GM23338 (cell line): ENCODE measurements around the gene UST. TPM values are rescaled to one million over a fixed set of nuclear protein-coding genes. Genes with fewer than 3 reads are reported as not detected.

Source experiments
- ATAC-seq: fragments of 200-7000 bp; cut with Tn5 transposase; 3 replicates; pipeline ENCODE4 v1.9.1; 2020
- DNase-seq: peaks from one replicate; pipeline ENCODE4 v3.0.0-alpha.2; 2015; ENCODE audit warnings: low spot score
- H2AFZ ChIP-seq: fragments of 200-600 bp; sonication (generic); 2 replicates; pipeline ENCODE4 v1.8.0; 2016; ENCODE audit warnings: antibody characterized with exemption, mild to moderate bottlenecking, moderate library complexity
- H3F3A ChIP-seq: fragments of 200-600 bp; sonication (generic); replicated peaks from 2 replicates; pipeline ENCODE4 v1.8.0; 2017; ENCODE audit warnings: antibody characterized with exemption, mixed run types, low read depth
- H3K27ac ChIP-seq: fragments of 200-600 bp; sonication (generic); 2 replicates; pipeline ENCODE4 v1.6.1; 2016; ENCODE audit warnings: low read depth
- H3K27me3 ChIP-seq: fragments of 200-600 bp; sonication (generic); 2 replicates; pipeline ENCODE4 v1.8.0; 2016; ENCODE audit warnings: mild to moderate bottlenecking, mixed run types, moderate library complexity; ENCODE audit not compliant: insufficient read depth
- H3K36me3 ChIP-seq: fragments of 200-600 bp; sonication (generic); 2 replicates; pipeline ENCODE4 v1.8.0; 2016; ENCODE audit warnings: mild to moderate bottlenecking; ENCODE audit not compliant: insufficient read depth
- H3K4me1 ChIP-seq: fragments of 200-600 bp; sonication (generic); 2 replicates; pipeline ENCODE4 v1.8.0; 2016; ENCODE audit warnings: mild to moderate bottlenecking, moderate library complexity; ENCODE audit not compliant: insufficient read depth
- H3K4me2 ChIP-seq: fragments of 200-600 bp; sonication (generic); 2 replicates; pipeline ENCODE4 v1.7.1; 2017; ENCODE audit warnings: mixed run types
- H3K4me3 ChIP-seq: fragments of 200-600 bp; sonication (generic); 2 replicates; pipeline ENCODE4 v1.6.1; 2016; ENCODE audit warnings: mixed run types
- H3K79me2 ChIP-seq: fragments of 200-600 bp; sonication (generic); replicated peaks from 2 replicates; pipeline ENCODE4 v1.8.0; 2017; ENCODE audit warnings: mild to moderate bottlenecking; ENCODE audit not compliant: insufficient read depth
- H3K9me2 ChIP-seq: fragments of 200-600 bp; sonication (generic); 2 replicates; pipeline ENCODE4 v1.8.0; 2017; ENCODE audit not compliant: insufficient read depth
- H4K20me1 ChIP-seq: fragments of 200-600 bp; sonication (generic); replicated peaks from 2 replicates; pipeline ENCODE4 v1.8.0; 2017; ENCODE audit warnings: mild to moderate bottlenecking; ENCODE audit not compliant: insufficient read depth
- H3K27ac Mint-ChIP-seq: 2 replicates; pipeline ENCODE4 v1.8.0; 2020; ENCODE audit warnings: inconsistent platforms, mild to moderate bottlenecking, moderate library complexity, mixed read lengths
- H3K27me3 Mint-ChIP-seq: 3 replicates; pipeline ENCODE4 v1.8.0; 2022; ENCODE audit warnings: low read depth, mild to moderate bottlenecking, moderate library complexity, mixed read lengths, inconsistent platforms; ENCODE audit not compliant: insufficient read depth, poor library complexity
- H3K36me3 Mint-ChIP-seq: 3 replicates; pipeline ENCODE4 v1.8.0; 2021; ENCODE audit warnings: low read depth, mild to moderate bottlenecking, inconsistent platforms, moderate library complexity, mixed read lengths
- H3K4me1 Mint-ChIP-seq: 3 replicates; pipeline ENCODE4 v1.8.0; 2020; ENCODE audit warnings: mild to moderate bottlenecking, inconsistent platforms, mixed read lengths
- H3K4me3 Mint-ChIP-seq: 3 replicates; pipeline ENCODE4 v1.8.0; 2021; ENCODE audit warnings: moderate library complexity, mild to moderate bottlenecking, inconsistent platforms, mixed read lengths
- H3K9me3 Mint-ChIP-seq: 3 replicates; pipeline ENCODE4 v1.8.0; 2020; ENCODE audit warnings: moderate library complexity, mild to moderate bottlenecking, inconsistent platforms, mixed read lengths
- CREB1 ChIP-seq: fragments of 250-450 bp; sonication (Bioruptor Pico); IDR thresholded peaks from 2 replicates; pipeline ENCODE4 v1.5.0; 2020; ENCODE audit warnings: low read depth, mild to moderate bottlenecking, moderate library complexity
- EZH2 ChIP-seq: fragments of 200-600 bp; sonication (generic); IDR thresholded peaks from one replicate; pipeline ENCODE4 v1.8.0; 2017; ENCODE audit warnings: antibody characterized with exemption, mild to moderate bottlenecking, low read depth; ENCODE audit not compliant: unreplicated experiment
- EZH2phosphoT487 ChIP-seq: fragments of 200-600 bp; sonication (generic); IDR thresholded peaks from one replicate; pipeline ENCODE4 v1.8.1; 2018; ENCODE audit warnings: antibody characterized with exemption; ENCODE audit not compliant: unreplicated experiment
- JUNB ChIP-seq: IDR thresholded peaks from one replicate; pipeline ENCODE4 v1.6.1; 2016; ENCODE audit warnings: antibody characterized with exemption; ENCODE audit not compliant: unreplicated experiment
- NANOG ChIP-seq: IDR thresholded peaks from 2 replicates; pipeline ENCODE4 v1.6.1; 2016; ENCODE audit warnings: antibody characterized with exemption, borderline replicate concordance
- POLR2AphosphoS5 ChIP-seq: IDR thresholded peaks from 2 replicates; pipeline ENCODE4 v1.6.1; 2016; ENCODE audit warnings: antibody characterized with exemption, low read depth
- REST ChIP-seq: IDR thresholded peaks from one replicate; pipeline ENCODE4 v1.6.1; 2018; ENCODE audit warnings: antibody characterized with exemption; ENCODE audit not compliant: unreplicated experiment
- STAT1 ChIP-seq: IDR thresholded peaks from one replicate; pipeline ENCODE4 v1.6.1; 2016; ENCODE audit warnings: antibody characterized with exemption; ENCODE audit not compliant: unreplicated experiment
- ZNF114 ChIP-seq: fragments of 250-450 bp; sonication (Bioruptor Pico); IDR thresholded peaks from 2 replicates; pipeline ENCODE4 v1.5.0; 2020; ENCODE audit warnings: mild to moderate bottlenecking, moderate library complexity
- ZNF331 ChIP-seq: fragments of 250-450 bp; sonication (Bioruptor Pico); IDR thresholded peaks from 2 replicates; pipeline ENCODE4 v1.5.0; 2020; ENCODE audit warnings: low read depth, mild to moderate bottlenecking, moderate library complexity
- ZNF462 ChIP-seq: fragments of 250-450 bp; sonication (Bioruptor Pico); IDR thresholded peaks from 2 replicates; pipeline ENCODE4 v1.5.0; 2020; ENCODE audit warnings: mild to moderate bottlenecking, moderate library complexity
- polyA plus RNA-seq: library from polyadenylated mRNA; unstranded; fragments of >200 nt; fragmentation: Nextera tagmentation; extraction: Ambion mirVana; gene quantifications from 2 replicates; pipeline ENCODE4 v1.2.1, GENCODE V29; 2016
- total RNA-seq: library from RNA; depleted of rRNA; stranded (reverse); fragments of >200 nt; shearing (Covaris generic); gene quantifications from 2 replicates; pipeline ENCODE4 v1.2.3, GENCODE V29; 2014
- TF ChIP-seq, protein P1 (sequence below), 2 experiments: fragments of 200-600 bp in 1 of 2; sonication (generic) in 1 of 2; conservative IDR thresholded peaks; 2 replicates each; pipeline versions ENCODE4 v1.5.1 to v1.6.1; 2016 to 2017; ENCODE audit warnings: antibody characterized with exemption in 2 of 2, low read depth in 2 of 2, mild to moderate bottlenecking in 2 of 2, moderate library complexity in 1 of 2
- TF ChIP-seq, protein P2 (sequence below): IDR thresholded peaks from 2 replicates; pipeline ENCODE4 v1.6.1; 2016; ENCODE audit warnings: antibody characterized with exemption

The UST gene
- total and polyA plus RNA-seq, 2 experiments from 2014 or later = 12.6 to 33.0 TPM

DNA sequence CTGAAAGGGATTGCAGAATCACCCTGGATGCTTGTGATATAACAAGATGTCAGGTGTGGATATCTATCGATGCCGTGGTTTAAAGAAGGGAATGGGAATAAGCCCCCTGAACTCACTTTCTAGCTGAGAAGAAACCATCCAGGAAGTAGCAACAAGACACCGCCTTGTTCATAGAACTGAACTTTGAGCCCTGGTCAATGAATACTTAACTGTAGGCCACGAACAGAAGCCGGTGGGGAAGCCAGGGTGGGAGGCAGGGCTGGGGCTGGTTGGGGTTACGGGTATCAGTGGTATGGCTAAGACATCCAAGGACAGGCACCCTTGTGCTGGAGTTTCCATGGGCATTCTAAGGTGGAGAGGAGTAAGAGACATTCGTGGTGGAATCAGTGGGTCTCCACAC, 61.0 kb downstream of the UST start:
- H3K4me3 Mint-ChIP-seq = no peak overlapping the region
- no peak for TF ChIP-seq STAT1
- TF ChIP-seq NANOG = no peak
- TF ChIP-seq, protein P1, sequence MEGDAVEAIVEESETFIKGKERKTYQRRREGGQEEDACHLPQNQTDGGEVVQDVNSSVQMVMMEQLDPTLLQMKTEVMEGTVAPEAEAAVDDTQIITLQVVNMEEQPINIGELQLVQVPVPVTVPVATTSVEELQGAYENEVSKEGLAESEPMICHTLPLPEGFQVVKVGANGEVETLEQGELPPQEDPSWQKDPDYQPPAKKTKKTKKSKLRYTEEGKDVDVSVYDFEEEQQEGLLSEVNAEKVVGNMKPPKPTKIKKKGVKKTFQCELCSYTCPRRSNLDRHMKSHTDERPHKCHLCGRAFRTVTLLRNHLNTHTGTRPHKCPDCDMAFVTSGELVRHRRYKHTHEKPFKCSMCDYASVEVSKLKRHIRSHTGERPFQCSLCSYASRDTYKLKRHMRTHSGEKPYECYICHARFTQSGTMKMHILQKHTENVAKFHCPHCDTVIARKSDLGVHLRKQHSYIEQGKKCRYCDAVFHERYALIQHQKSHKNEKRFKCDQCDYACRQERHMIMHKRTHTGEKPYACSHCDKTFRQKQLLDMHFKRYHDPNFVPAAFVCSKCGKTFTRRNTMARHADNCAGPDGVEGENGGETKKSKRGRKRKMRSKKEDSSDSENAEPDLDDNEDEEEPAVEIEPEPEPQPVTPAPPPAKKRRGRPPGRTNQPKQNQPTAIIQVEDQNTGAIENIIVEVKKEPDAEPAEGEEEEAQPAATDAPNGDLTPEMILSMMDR (conservative IDR thresholded peaks at IDR 0.05; ENCODE audit: low read depth in 2 of 2) = no peak
- TF ChIP-seq, protein P2, sequence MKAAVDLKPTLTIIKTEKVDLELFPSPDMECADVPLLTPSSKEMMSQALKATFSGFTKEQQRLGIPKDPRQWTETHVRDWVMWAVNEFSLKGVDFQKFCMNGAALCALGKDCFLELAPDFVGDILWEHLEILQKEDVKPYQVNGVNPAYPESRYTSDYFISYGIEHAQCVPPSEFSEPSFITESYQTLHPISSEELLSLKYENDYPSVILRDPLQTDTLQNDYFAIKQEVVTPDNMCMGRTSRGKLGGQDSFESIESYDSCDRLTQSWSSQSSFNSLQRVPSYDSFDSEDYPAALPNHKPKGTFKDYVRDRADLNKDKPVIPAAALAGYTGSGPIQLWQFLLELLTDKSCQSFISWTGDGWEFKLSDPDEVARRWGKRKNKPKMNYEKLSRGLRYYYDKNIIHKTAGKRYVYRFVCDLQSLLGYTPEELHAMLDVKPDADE = no peak
- TF ChIP-seq REST = no peak
- no peak for TF ChIP-seq EZH2
- TF ChIP-seq CREB1 (CRISPR knock-in tag) = no peak
- no peak for TF ChIP-seq POLR2AphosphoS5
- TF ChIP-seq JUNB = no peak
- no peak for TF ChIP-seq ZNF114 (CRISPR knock-in tag)
- TF ChIP-seq ZNF331 (CRISPR knock-in tag) = no peak
- no peak for TF ChIP-seq ZNF462 (CRISPR knock-in tag)
- no peak for TF ChIP-seq EZH2phosphoT487
- H3K9me2 ChIP-seq = peaks cover 5% of the 10 kb centered on the region
- ATAC-seq (no peak), DNase-seq (no peak)
- H3K27ac ChIP-seq = no peak overlapping the region
- H3K79me2 ChIP-seq = peaks cover 98% of the 10 kb centered on the region
- H3K27me3 ChIP-seq = no peaks in the 10 kb centered on the region
- H3K4me3 ChIP-seq = no peak overlapping the region
- H3K9me3 Mint-ChIP-seq = peaks cover 5% of the 10 kb centered on the region
- no peaks in the 10 kb centered on the region for H3F3A ChIP-seq
- peaks cover 48% of the 10 kb centered on the region for H3K4me1 ChIP-seq
- H3K36me3 Mint-ChIP-seq = peaks cover 30% of the 10 kb centered on the region
- H3K27ac Mint-ChIP-seq = no peak overlapping the region
- no peaks in the 10 kb centered on the region; the same call in none of the 2 replicates for H4K20me1 ChIP-seq
- H3K36me3 ChIP-seq = no peaks in the 10 kb centered on the region
- H2AFZ ChIP-seq = no peak overlapping the region
- H3K4me2 ChIP-seq = no peak overlapping the region
- H3K4me1 Mint-ChIP-seq = peaks cover 39% of the 10 kb centered on the region
- no peaks in the 10 kb centered on the region for H3K27me3 Mint-ChIP-seq
